CD14-positive monocyte (primary cell): Measurements from ENCODE around the gene CCDC85A. TPM values are rescaled to one million over a fixed set of nuclear protein-coding genes. Genes with fewer than 3 reads are reported as not detected.

Source experiments
- DNase-seq, 3 donors: peaks; one replicate each; pipeline ENCODE4 v3.0.0-alpha.2; 2011 to 2022
- H2AFZ ChIP-seq: 2 replicates; pipeline ENCODE4 v1.6.0; 2012; ENCODE audit warnings: mild to moderate bottlenecking, low read depth, low read length, inconsistent platforms; ENCODE audit not compliant: insufficient read depth, poor library complexity, severe bottlenecking
- H3K27ac ChIP-seq, 2 donors: 1 replicate in 1 of 2; 2 replicates in 1 of 2; pipeline ENCODE4 v1.5.1; 2012 to 2013; ENCODE audit warnings: low read length in 2 of 2, control low read depth in 1 of 2, inconsistent platforms in 1 of 2, low read depth in 1 of 2, mild to moderate bottlenecking in 1 of 2
- H3K27me3 ChIP-seq, 2 donors: one replicate each; pipeline versions ENCODE4 v1.6.0 to v1.6.1; 2011 to 2013; ENCODE audit warnings: low read length in 2 of 2; ENCODE audit not compliant: control insufficient read depth in 2 of 2, insufficient read depth in 2 of 2
- H3K36me3 ChIP-seq, 2 donors: replicated peaks in 1 of 2; 1 replicate in 1 of 2; 2 replicates in 1 of 2; pipeline versions ENCODE4 v1.5.1 to v1.6.1; 2012 to 2013; ENCODE audit warnings: low read length in 2 of 2, control low read depth in 1 of 2, inconsistent platforms in 1 of 2, mild to moderate bottlenecking in 1 of 2; ENCODE audit not compliant: insufficient read depth in 2 of 2, control insufficient read depth in 1 of 2
- H3K4me1 ChIP-seq, 2 donors: 1 replicate in 1 of 2; 2 replicates in 1 of 2; pipeline versions ENCODE4 v1.5.1 to v1.6.1; 2012 to 2013; ENCODE audit warnings: low read length in 2 of 2, control low read depth in 1 of 2, inconsistent platforms in 1 of 2, mild to moderate bottlenecking in 1 of 2, moderate library complexity in 1 of 2; ENCODE audit not compliant: insufficient read depth in 2 of 2, control insufficient read depth in 1 of 2
- H3K4me2 ChIP-seq: replicated peaks from 2 replicates; pipeline ENCODE3; 2012; ENCODE audit warnings: low read length, moderate library complexity, mild to moderate bottlenecking; ENCODE audit not compliant: poor library complexity, severe bottlenecking; ENCODE audit errors: extremely low read depth
- H3K4me3 ChIP-seq, 3 experiments: fragments of 200-600 bp in 1 of 3; sonication (generic) in 1 of 3; replicated peaks in 1 of 3; 1 replicate in 2 of 3; 2 replicates in 1 of 3; pipeline ENCODE4 v1.5.1; 2011 to 2013; ENCODE audit warnings: low read length in 3 of 3, mild to moderate bottlenecking in 3 of 3, control low read depth in 2 of 3, low read depth in 2 of 3, inconsistent platforms in 1 of 3, moderate library complexity in 1 of 3
- H3K79me2 ChIP-seq: 2 replicates; pipeline ENCODE4 v1.6.0; 2012; ENCODE audit warnings: mild to moderate bottlenecking, control low read depth, inconsistent platforms, low read length, moderate library complexity; ENCODE audit not compliant: insufficient read depth
- H3K9ac ChIP-seq: 2 replicates; pipeline ENCODE4 v1.6.0; 2017; ENCODE audit warnings: low read length, mild to moderate bottlenecking; ENCODE audit not compliant: insufficient read depth, poor library complexity, severe bottlenecking
- H3K9me3 ChIP-seq, 2 donors: replicated peaks in 1 of 2; 1 replicate in 1 of 2; 2 replicates in 1 of 2; pipeline versions ENCODE4 v1.5.1 to v1.6.1; 2012 to 2013; ENCODE audit warnings: low read length in 2 of 2, control low read depth in 1 of 2; ENCODE audit not compliant: control insufficient read depth in 1 of 2, insufficient read depth in 1 of 2
- H4K20me1 ChIP-seq: 2 replicates; pipeline ENCODE4 v1.6.0; 2012; ENCODE audit warnings: mild to moderate bottlenecking, low read length, control low read depth, moderate library complexity; ENCODE audit not compliant: insufficient read depth
- H3K27ac Mint-ChIP-seq, 7 donors: one replicate each; pipeline ENCODE4 v1.8.0; 2020; ENCODE audit warnings: mild to moderate bottlenecking in 7 of 7, mixed read lengths in 7 of 7, moderate library complexity in 6 of 7, inconsistent platforms in 2 of 7
- H3K27me3 Mint-ChIP-seq, 3 donors: one replicate each; pipeline ENCODE4 v1.8.0; 2021 to 2022; ENCODE audit warnings: low read depth in 3 of 3, mild to moderate bottlenecking in 3 of 3, mixed read lengths in 3 of 3, moderate library complexity in 3 of 3, inconsistent platforms in 1 of 3
- H3K36me3 Mint-ChIP-seq, 2 donors: one replicate each; pipeline ENCODE4 v1.8.0; 2020; ENCODE audit warnings: mixed read lengths in 2 of 2, inconsistent platforms in 1 of 2, mild to moderate bottlenecking in 1 of 2
- H3K4me1 Mint-ChIP-seq: one replicate; pipeline ENCODE4 v1.8.0; 2020; ENCODE audit warnings: mild to moderate bottlenecking, mixed read lengths
- H3K4me3 Mint-ChIP-seq, 2 donors: one replicate each; pipeline ENCODE4 v1.8.0; 2020; ENCODE audit warnings: mild to moderate bottlenecking in 2 of 2, mixed read lengths in 2 of 2, moderate library complexity in 1 of 2
- H3K9me3 Mint-ChIP-seq, 7 donors: one replicate each; pipeline ENCODE4 v1.8.0; 2020 to 2022; ENCODE audit warnings: mixed read lengths in 7 of 7, mild to moderate bottlenecking in 6 of 7, moderate library complexity in 6 of 7, inconsistent platforms in 2 of 7
- CTCF ChIP-seq: fragments of 200-600 bp; IDR thresholded peaks from one replicate; pipeline ENCODE4 v1.8.0; 2022; ENCODE audit warnings: antibody characterized with exemption, mild to moderate bottlenecking
- WGBS: methylation state at CpG from one replicate; pipeline ENCODE4 v1.1.5; 2013; ENCODE audit warnings: missing lambda C conversion rate; ENCODE audit not compliant: insufficient coverage; 5-methylcytosine and 5-hydroxymethylcytosine counted together
- intact Hi-C, 2 donors: fragments of 100-400 bp; cut with micrococcal nuclease; formaldehyde crosslinking; loops; one replicate each; pipeline versions ENCODE4 v1.15.0 to v1.15.1; 2023
- polyA plus RNA-seq, 3 donors: library from polyadenylated mRNA; depleted of rRNA in 1 of 3; unstranded in 2 of 3; stranded (reverse) in 1 of 3; fragments of 300-500 nt in 2 of 3; fragments of >200 nt in 1 of 3; fragmentation: Illumina TruSeq in 2 of 3; gene quantifications; 1 replicate in 2 of 3; 2 replicates in 1 of 3; pipeline ENCODE4 v1.2.3, GENCODE V29; 2012 to 2021

Gene CCDC85A
- polyA plus RNA-seq, 3 donors = not detected

- H3K4me1 ChIP-seq = no peaks in the 10 kb centered on the region
- no peaks in the 10 kb centered on the region for H4K20me1 ChIP-seq
- no peak for DNase-seq
- H3K4me1 Mint-ChIP-seq = no peaks in the 10 kb centered on the region
- H3K36me3 Mint-ChIP-seq = no peaks in the 10 kb centered on the region
- no peaks in the 10 kb centered on the region for H3K36me3 ChIP-seq
- no peak overlapping the region for H2AFZ ChIP-seq
- H3K9me3 Mint-ChIP-seq = peaks cover 1 to 19% (median 9%) of the 10 kb centered on the region in 7 donors
- H3K4me3 Mint-ChIP-seq = no peak overlapping the region
- no peak for TF ChIP-seq CTCF
- no peak overlapping the region for H3K4me2 ChIP-seq
- no peak overlapping the region for H3K9ac ChIP-seq
- H3K27ac ChIP-seq = no peak overlapping the region
- no peak overlapping the region for H3K27ac Mint-ChIP-seq
- intact Hi-C loops = no loop called here
- peaks cover 0 to 3% (median 2%) of the 10 kb centered on the region in 3 donors for H3K27me3 Mint-ChIP-seq
- no peaks in the 10 kb centered on the region for H3K79me2 ChIP-seq
- no peaks in the 10 kb centered on the region for H3K9me3 ChIP-seq
- WGBS = no CpG with 5 or more reads among the region's 2 CpGs
- H3K27me3 ChIP-seq = no peaks in the 10 kb centered on the region
- H3K4me3 ChIP-seq = no peak overlapping the region
These were observed 104.2 kb downstream of the CCDC85A start for GRCh38 chr2:56287974-56288373.

GRCh38 chr2:56288838-56289580 lies 105.2 kb downstream of the CCDC85A start:
- Mint-ChIP-seq H3K4me3 (no peak overlapping the region), H3K9me3 (peaks cover 1 to 20% (median 9%) of the 10 kb centered on the region in 7 donors), H3K4me1 (no peaks in the 10 kb centered on the region), H3K36me3 (no peaks in the 10 kb centered on the region), H3K27me3 (peaks cover 0 to 3% (median 2%) of the 10 kb centered on the region in 3 donors), H3K27ac (no peak overlapping the region)
- H2AFZ ChIP-seq = no peak overlapping the region
- no peak overlapping the region for H3K4me2 ChIP-seq
- H3K79me2 ChIP-seq = no peaks in the 10 kb centered on the region
- TF ChIP-seq CTCF = no peak
- no peaks in the 10 kb centered on the region for H3K36me3 ChIP-seq
- H3K4me1 ChIP-seq = no peaks in the 10 kb centered on the region
- no peaks in the 10 kb centered on the region for H3K9me3 ChIP-seq
- no peaks in the 10 kb centered on the region for H3K27me3 ChIP-seq
- DNase-seq = no peak
- no peak overlapping the region for H3K9ac ChIP-seq
- no peaks in the 10 kb centered on the region for H4K20me1 ChIP-seq
- WGBS = 90% methylated on average over 1 of the region's 2 CpGs
- intact Hi-C loops = no loop called here
- no peak overlapping the region for H3K4me3 ChIP-seq
- H3K27ac ChIP-seq = no peak overlapping the region
